ENCODE data around the gene SHISA8. TPM values are rescaled to one million over a fixed set of nuclear protein-coding genes. Genes with fewer than 3 reads are reported as not detected.
A peak's percentile ranks its signal among the peaks of the same experiment; 100 is the strongest.

The SHISA8 gene
- total and polyA plus RNA-seq, 2 of the 13 experiments (the other 11 are each of a cell fraction or from before 2014, with no cell fraction given), result not detected

- TF ChIP-seq TRAFD1 (CRISPR knock-in tag; IDR thresholded peaks at IDR 0.05; ENCODE audit: borderline replicate concordance) (no peak), HES4 (CRISPR knock-in tag; IDR thresholded peaks at IDR 0.05; ENCODE audit: borderline replicate concordance) (peak; percentile 37; the same call in 1 of the 2 replicates), ZNF766 (CRISPR knock-in tag; IDR thresholded peaks at IDR 0.05; ENCODE audit: borderline replicate concordance) (0 out of 2 replicates have a peak, but pooled peaks have one; percentile 67), ZNF841 (CRISPR knock-in tag; IDR thresholded peaks at IDR 0.05; ENCODE audit: borderline replicate concordance) (no peak), SCMH1 (CRISPR knock-in tag; IDR thresholded peaks at IDR 0.05; ENCODE audit: borderline replicate concordance) (no peak), GTF3A (CRISPR knock-in tag; conservative IDR thresholded peaks at IDR 0.05) (0 out of 2 replicates have a peak, but pooled peaks have one; percentile 44), ZNF589 (CRISPR knock-in tag; conservative IDR thresholded peaks at IDR 0.05) (no peak), BRCA1 (CRISPR knock-in tag; IDR thresholded peaks at IDR 0.05) (peak; percentile 28; the same call in 1 of the 2 replicates), CREB3 (CRISPR knock-in tag; IDR thresholded peaks at IDR 0.05) (peak; percentile 83), ARNT2 (CRISPR knock-in tag; IDR thresholded peaks at IDR 0.05; ENCODE audit: low read depth) (peak; percentile 87), ZNF839 (CRISPR knock-in tag; IDR thresholded peaks at IDR 0.05; ENCODE audit: borderline replicate concordance) (0 out of 2 replicates have a peak, but pooled peaks have one; percentile 92), RFX1 (IDR thresholded peaks at IDR 0.05) (no peak), MBNL3 (CRISPR knock-in tag; conservative IDR thresholded peaks at IDR 0.05) (no peak), WIZ (CRISPR knock-in tag; IDR thresholded peaks at IDR 0.05) (peak; percentile 38; the same call in 1 of the 2 replicates), SAP130 (CRISPR knock-in tag; IDR thresholded peaks at IDR 0.05; ENCODE audit: low read depth) (peak; percentile 99), AFF4 (CRISPR knock-in tag; IDR thresholded peaks at IDR 0.05) (no peak), FOXM1 (CRISPR knock-in tag; IDR thresholded peaks at IDR 0.05) (no peak), ZNF180 (CRISPR knock-in tag; IDR thresholded peaks at IDR 0.05; ENCODE audit: borderline replicate concordance, low read depth) (no peak)
- TF ChIP-seq, protein P1, sequence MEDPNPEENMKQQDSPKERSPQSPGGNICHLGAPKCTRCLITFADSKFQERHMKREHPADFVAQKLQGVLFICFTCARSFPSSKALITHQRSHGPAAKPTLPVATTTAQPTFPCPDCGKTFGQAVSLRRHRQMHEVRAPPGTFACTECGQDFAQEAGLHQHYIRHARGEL (CRISPR knock-in tag; IDR thresholded peaks at IDR 0.05), result no peak; the same call in 1 of the 2 replicates
- TF ChIP-seq, protein P2, sequence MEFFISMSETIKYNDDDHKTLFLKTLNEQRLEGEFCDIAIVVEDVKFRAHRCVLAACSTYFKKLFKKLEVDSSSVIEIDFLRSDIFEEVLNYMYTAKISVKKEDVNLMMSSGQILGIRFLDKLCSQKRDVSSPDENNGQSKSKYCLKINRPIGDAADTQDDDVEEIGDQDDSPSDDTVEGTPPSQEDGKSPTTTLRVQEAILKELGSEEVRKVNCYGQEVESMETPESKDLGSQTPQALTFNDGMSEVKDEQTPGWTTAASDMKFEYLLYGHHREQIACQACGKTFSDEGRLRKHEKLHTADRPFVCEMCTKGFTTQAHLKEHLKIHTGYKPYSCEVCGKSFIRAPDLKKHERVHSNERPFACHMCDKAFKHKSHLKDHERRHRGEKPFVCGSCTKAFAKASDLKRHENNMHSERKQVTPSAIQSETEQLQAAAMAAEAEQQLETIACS (CRISPR knock-in tag; IDR thresholded peaks at IDR 0.05), result peak; percentile 72
Measured at GRCh38 chr22:41946629-41947423, 32.0 kb upstream of the SHISA8 start, which contains the start of gene CENPM (continued).

Measured in HepG2 (cell line).